HepG2 (cell line): ENCODE measurements around the gene P4HTM. TPM values are rescaled to one million over a fixed set of nuclear protein-coding genes. Genes with fewer than 3 reads are reported as not detected.

Source experiments
- AKAP8 ChIP-seq: sonication (generic); formaldehyde crosslinking; IDR thresholded peaks from 2 replicates; pipeline ENCODE4 v1.5.1; 2020; ENCODE audit warnings: mild to moderate bottlenecking, missing genetic modification reagents
- BCL3 ChIP-seq: sonication (generic); formaldehyde crosslinking; IDR thresholded peaks from 2 replicates; pipeline ENCODE4 v1.5.1; 2020; ENCODE audit warnings: mild to moderate bottlenecking, missing genetic modification reagents, moderate library complexity
- HNF1B ChIP-seq: sonication (generic); formaldehyde crosslinking; IDR thresholded peaks from 2 replicates; pipeline ENCODE4 v1.5.1; 2020; ENCODE audit warnings: mild to moderate bottlenecking, moderate library complexity, missing genetic modification reagents
- IRF2 ChIP-seq: IDR thresholded peaks from 2 replicates; pipeline ENCODE4 v1.6.1; 2018; ENCODE audit warnings: missing genetic modification reagents, missing compliant biosample characterization
- MAFG ChIP-seq: sonication (generic); formaldehyde crosslinking; IDR thresholded peaks from 2 replicates; pipeline ENCODE4 v1.5.1; 2020; ENCODE audit warnings: mild to moderate bottlenecking, missing genetic modification reagents
- MTF1 ChIP-seq: sonication (generic); formaldehyde crosslinking; IDR thresholded peaks from 2 replicates; pipeline ENCODE4 v1.5.0; 2020; ENCODE audit warnings: missing genetic modification reagents
- NFIC ChIP-seq: IDR thresholded peaks from 2 replicates; pipeline ENCODE4 v1.6.1; 2012; ENCODE audit warnings: mild to moderate bottlenecking, low read length, inconsistent platforms
- NONO ChIP-seq, 2 experiments: fragments of 450-650 bp in 1 of 2; sonication (generic) in 1 of 2; formaldehyde crosslinking in 1 of 2; IDR thresholded peaks in 1 of 2; conservative IDR thresholded peaks in 1 of 2; 2 replicates each; pipeline versions ENCODE4 v1.6.1 to v1.8.0; 2017 to 2022; ENCODE audit warnings: mild to moderate bottlenecking in 1 of 2, missing genetic modification reagents in 1 of 2, moderate library complexity in 1 of 2
- PAF1 ChIP-seq: IDR thresholded peaks from 2 replicates; pipeline ENCODE4 v1.6.1; 2016; ENCODE audit warnings: missing genetic modification reagents, missing compliant biosample characterization
- SOX6 ChIP-seq, 2 experiments: fragments of 450-650 bp in 1 of 2; sonication (generic) in 1 of 2; formaldehyde crosslinking in 1 of 2; IDR thresholded peaks; 2 replicates each; pipeline versions ENCODE4 v1.4.0 to v1.6.1; 2017 to 2020; ENCODE audit warnings: antibody characterized with exemption in 1 of 2, mild to moderate bottlenecking in 1 of 2, missing genetic modification reagents in 1 of 2
- SP2 ChIP-seq: sonication (generic); formaldehyde crosslinking; IDR thresholded peaks from 2 replicates; pipeline ENCODE4 v1.5.1; 2020; ENCODE audit warnings: mild to moderate bottlenecking, missing genetic modification reagents
- TEAD2 ChIP-seq: sonication (generic); formaldehyde crosslinking; IDR thresholded peaks from 2 replicates; pipeline ENCODE4 v1.9.0; 2021; ENCODE audit warnings: missing genetic modification reagents
- TERF1 ChIP-seq: sonication (generic); formaldehyde crosslinking; IDR thresholded peaks from 2 replicates; pipeline ENCODE4 v1.8.0; 2022; ENCODE audit warnings: mild to moderate bottlenecking, missing genetic modification reagents, moderate library complexity
- THYN1 ChIP-seq: sonication (generic); formaldehyde crosslinking; IDR thresholded peaks from 2 replicates; pipeline ENCODE4 v1.8.1; 2023; ENCODE audit warnings: low read depth, mild to moderate bottlenecking, moderate library complexity, missing genetic modification reagents, borderline replicate concordance
- ZFP36L2 ChIP-seq: sonication (generic); formaldehyde crosslinking; IDR thresholded peaks from 2 replicates; pipeline ENCODE4 v1.4.0; 2020; ENCODE audit warnings: missing genetic modification reagents
- ZNF30 ChIP-seq: sonication (generic); formaldehyde crosslinking; IDR thresholded peaks from 2 replicates; pipeline ENCODE4 v1.5.0; 2020; ENCODE audit warnings: mild to moderate bottlenecking, missing genetic modification reagents
- ZNF496 ChIP-seq: sonication (generic); formaldehyde crosslinking; IDR thresholded peaks from 2 replicates; pipeline ENCODE4 v1.8.1; 2023; ENCODE audit warnings: mild to moderate bottlenecking, moderate library complexity, missing genetic modification reagents; ENCODE audit not compliant: insufficient replicate concordance
- ZNF574 ChIP-seq: sonication (generic); formaldehyde crosslinking; IDR thresholded peaks from 2 replicates; pipeline ENCODE4 v1.4.0; 2020; ENCODE audit warnings: missing genetic modification reagents
- ZNF782 ChIP-seq: sonication (generic); formaldehyde crosslinking; IDR thresholded peaks from 2 replicates; pipeline ENCODE4 v1.4.0; 2020; ENCODE audit warnings: missing genetic modification reagents, mild to moderate bottlenecking, borderline replicate concordance
- ZNF879 ChIP-seq: sonication (generic); formaldehyde crosslinking; IDR thresholded peaks from 2 replicates; pipeline ENCODE4 v1.8.1; 2023; ENCODE audit warnings: missing genetic modification reagents
- polyA plus RNA-seq, 8 experiments: library from polyadenylated mRNA; depleted of rRNA in 3 of 8; stranded (reverse) in 7 of 8; unstranded in 1 of 8; fragments of >200 nt; fragmentation: Illumina TruSeq in 4 of 8; extraction: Trizol in 4 of 8; gene quantifications; 2 replicates each; pipeline versions ENCODE4 v1.2.1 to v1.2.3, GENCODE V29; 2011 to 2016; ENCODE audit warnings: low read depth in 4 of 8, missing spikeins in 1 of 8, mixed read lengths in 1 of 8; ENCODE audit not compliant: insufficient read depth in 1 of 8
- total RNA-seq, 5 experiments: library from RNA; depleted of rRNA; stranded (reverse); fragments of >200 nt; fragmentation: Illumina TruSeq; extraction: Trizol; gene quantifications; 2 replicates each; pipeline ENCODE4 v1.2.3, GENCODE V29; 2016; ENCODE audit warnings: low read depth in 1 of 5
- TF ChIP-seq, protein P1 (sequence below): sonication (generic); formaldehyde crosslinking; IDR thresholded peaks from 2 replicates; pipeline ENCODE4 v1.4.0; 2020; ENCODE audit warnings: missing genetic modification reagents, borderline replicate concordance

P4HTM gene
- total and polyA plus RNA-seq, 2 of the 13 experiments (the other 11 are each of a cell fraction or from before 2014, with no cell fraction given) = 0.01 TPM; not detected in 1

DNA sequence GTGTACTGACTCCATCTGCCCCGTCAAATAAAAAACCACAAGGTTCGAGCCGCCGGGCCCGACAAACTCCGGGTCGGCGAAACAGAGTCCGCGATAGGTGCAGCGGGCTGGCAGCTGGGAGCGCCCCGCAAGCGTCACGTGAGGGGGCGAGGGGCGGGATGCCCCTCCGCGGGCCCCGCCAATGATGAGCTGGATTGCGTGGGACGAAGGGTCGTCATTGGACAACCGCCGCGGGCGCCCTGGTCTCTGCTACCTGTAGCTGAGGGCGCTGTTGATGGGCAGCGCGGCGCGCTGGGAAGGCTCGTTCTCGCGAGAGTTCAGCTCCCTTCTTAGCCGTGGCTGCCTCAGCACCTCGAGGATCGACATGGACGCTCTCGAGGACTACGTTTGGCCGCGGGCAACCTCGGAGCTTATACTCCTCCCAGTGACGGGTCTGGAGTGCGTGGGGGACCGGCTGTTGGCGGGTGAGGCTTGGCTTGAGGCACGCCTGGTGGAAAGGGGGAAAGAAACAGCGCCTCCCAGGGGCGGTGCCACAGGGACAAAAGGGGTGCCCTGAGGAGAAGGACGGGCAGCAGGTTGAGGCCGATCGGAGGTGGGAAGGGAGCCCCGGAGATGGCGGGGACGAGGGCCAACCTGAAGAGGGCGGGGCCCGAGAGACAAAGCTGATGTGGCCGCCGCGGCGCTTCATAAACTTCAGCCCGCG is 17.2 kb downstream of the P4HTM start, which contains the start of gene WDR6 (continued):
- TF ChIP-seq NONO (IDR thresholded peaks at IDR 0.05) (no peak), NONO (CRISPR knock-in tag; conservative IDR thresholded peaks at IDR 0.05) (peak; percentile 84), IRF2 (CRISPR knock-in tag) (no peak), ZNF574 (CRISPR knock-in tag) (peak; percentile 59), NFIC (no peak; the same call in 1 of the 2 replicates), ZNF782 (CRISPR knock-in tag) (no peak), HNF1B (CRISPR knock-in tag) (peak; percentile 76; the same call in 1 of the 2 replicates), ZFP36L2 (no peak), SP2 (CRISPR knock-in tag) (peak; percentile 94), AKAP8 (CRISPR knock-in tag) (no peak), BCL3 (CRISPR knock-in tag) (peak; percentile 84), SOX6 (IDR thresholded peaks at IDR 0.05) (no peak), SOX6 (CRISPR knock-in tag; IDR thresholded peaks at IDR 0.05) (peak; percentile 69; the same call in 1 of the 2 replicates), ZNF879 (CRISPR knock-in tag) (no peak; the same call in 1 of the 2 replicates), ZNF496 (CRISPR knock-in tag) (no peak), TEAD2 (CRISPR knock-in tag) (no peak), TERF1 (no peak), MAFG (no peak), PAF1 (CRISPR knock-in tag) (no peak), MTF1 (no peak), ZNF30 (CRISPR knock-in tag) (no peak), THYN1 (CRISPR knock-in tag) (peak; percentile 71; the same call in 1 of the 2 replicates)
- TF ChIP-seq, protein P1, sequence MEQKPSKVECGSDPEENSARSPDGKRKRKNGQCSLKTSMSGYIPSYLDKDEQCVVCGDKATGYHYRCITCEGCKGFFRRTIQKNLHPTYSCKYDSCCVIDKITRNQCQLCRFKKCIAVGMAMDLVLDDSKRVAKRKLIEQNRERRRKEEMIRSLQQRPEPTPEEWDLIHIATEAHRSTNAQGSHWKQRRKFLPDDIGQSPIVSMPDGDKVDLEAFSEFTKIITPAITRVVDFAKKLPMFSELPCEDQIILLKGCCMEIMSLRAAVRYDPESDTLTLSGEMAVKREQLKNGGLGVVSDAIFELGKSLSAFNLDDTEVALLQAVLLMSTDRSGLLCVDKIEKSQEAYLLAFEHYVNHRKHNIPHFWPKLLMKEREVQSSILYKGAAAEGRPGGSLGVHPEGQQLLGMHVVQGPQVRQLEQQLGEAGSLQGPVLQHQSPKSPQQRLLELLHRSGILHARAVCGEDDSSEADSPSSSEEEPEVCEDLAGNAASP = peak; percentile 67; the same call in 1 of the 2 replicates
